ENCODE data around the gene TAL2. TPM values are rescaled to one million over a fixed set of nuclear protein-coding genes. Genes with fewer than 3 reads are reported as not detected.
A peak's percentile ranks its signal among the peaks of the same experiment; 100 is the strongest.
"Not testable (repeated sequence)": the region's sequence is repeated elsewhere in the genome, so short reads cannot be mapped to it uniquely, and the experiment has no call there.

The TAL2 gene
- polyA plus RNA-seq, 1 donor, result 0.58 TPM

DNA sequence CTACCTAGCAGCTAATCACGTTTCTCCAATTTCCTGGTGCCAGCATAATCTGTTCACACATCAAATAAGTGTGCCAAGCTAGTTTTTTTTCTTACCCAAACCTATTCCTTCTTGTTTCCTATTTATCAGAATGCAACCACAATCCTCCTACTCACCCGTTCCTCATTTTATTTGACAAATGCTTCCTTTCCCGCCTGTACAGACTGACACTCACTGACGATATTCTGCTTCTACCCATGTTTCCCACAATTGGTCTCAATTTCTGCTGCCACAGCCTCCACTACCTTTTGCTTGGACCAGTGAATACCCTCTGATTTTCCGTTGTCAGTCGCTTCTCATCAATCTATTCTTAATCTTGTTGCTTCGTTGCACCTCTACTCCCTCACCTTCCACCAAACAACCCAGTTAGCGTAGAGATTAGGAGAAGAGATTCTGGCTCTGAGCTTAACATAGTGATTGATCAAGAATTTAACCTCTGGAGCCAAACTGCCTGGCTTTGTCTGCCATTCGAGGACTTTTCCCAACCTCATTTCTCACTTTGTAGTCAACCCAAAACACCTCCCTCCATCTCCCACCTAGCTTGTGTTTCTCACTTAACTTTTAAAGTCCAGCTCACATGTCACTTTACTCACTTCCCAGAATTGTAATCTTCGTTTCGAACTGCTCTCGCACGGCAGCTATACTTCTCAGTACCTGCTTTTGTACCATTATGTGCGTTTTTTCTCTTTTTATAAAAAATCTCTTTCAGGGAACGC lies 31.4 kb downstream of the TAL2 start:
- no peak overlapping the region for H3K27ac ChIP-seq (ENCODE audit: low read length)
- whole genome bisulfite sequencing (ENCODE audit: insufficient coverage, low lambda C conversion rate), result 4% methylated on average over 9 of the region's 15 CpGs
- H3K27me3 ChIP-seq (ENCODE audit: control insufficient read depth, insufficient read depth, low read length), result peaks cover 9% of the 10 kb centered on the region
- no peaks in the 10 kb centered on the region for H3K4me1 ChIP-seq (ENCODE audit: control insufficient read depth, insufficient read depth, low read length)
- peak; percentile 16 to 24 for DNase-seq
- no peaks in the 10 kb centered on the region for H3K36me3 ChIP-seq (ENCODE audit: control insufficient read depth, insufficient read depth, low read length)
- peak overlapping the region; percentile 53 for H3K4me3 ChIP-seq (ENCODE audit: low read length)
- H3K9me3 ChIP-seq (ENCODE audit: control insufficient read depth, low read depth, low read length), result no peaks in the 10 kb centered on the region

DNA sequence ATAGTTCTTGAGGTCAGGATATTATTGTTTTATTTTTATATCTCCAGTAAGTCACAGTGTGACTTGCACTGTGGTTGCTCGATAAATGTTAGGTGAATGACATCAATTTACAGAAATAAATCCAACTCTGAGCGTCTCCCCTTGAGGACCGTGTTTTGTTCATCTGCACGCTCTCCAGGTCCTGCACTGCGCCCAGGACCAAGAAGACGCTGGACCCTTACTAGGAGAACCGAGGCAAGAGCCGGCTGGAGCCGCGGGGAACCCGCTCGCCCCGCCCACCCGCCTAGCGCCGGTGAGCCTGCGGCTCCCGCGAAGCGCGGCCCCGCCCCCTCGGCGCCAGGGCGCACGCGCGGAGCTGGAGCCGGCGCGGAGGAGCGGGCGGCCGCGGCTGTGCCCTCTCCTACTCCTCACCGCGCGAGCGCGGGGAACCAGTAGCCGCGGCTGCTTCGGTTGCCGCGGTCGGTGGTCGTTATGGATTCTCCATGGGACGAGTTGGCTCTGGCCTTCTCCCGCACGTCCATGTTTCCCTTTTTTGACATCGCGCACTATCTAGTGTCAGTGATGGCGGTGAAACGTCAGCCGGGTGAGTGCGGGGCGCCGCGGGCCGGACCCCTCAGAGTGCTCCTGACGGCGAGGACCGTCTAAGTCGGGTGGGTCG lies 32.1 kb downstream of the TAL2 start, which contains the start of gene TMEM38B:
TMEM38B (plus strand) TSS at position 352 of the 658 bp plus-strand sequence; CDS start at position 472, 120 bp downstream.
- H3K4me1 ChIP-seq (ENCODE audit: control insufficient read depth, insufficient read depth, low read length), result no peaks in the 10 kb centered on the region
- WGBS (ENCODE audit: insufficient coverage, low lambda C conversion rate), result no CpG with 5 or more reads among the region's 65 CpGs
- peak within 1 kb of the TSS; percentile 84 for H3K4me3 ChIP-seq (ENCODE audit: low read length)
- peak; percentile 79 to 83 for DNase-seq
- H3K36me3 ChIP-seq (ENCODE audit: control insufficient read depth, insufficient read depth, low read length), result no peaks in the 10 kb centered on the region
- H3K27me3 ChIP-seq (ENCODE audit: control insufficient read depth, insufficient read depth, low read length), result peaks cover 9% of the 10 kb centered on the region
- no peaks in the 10 kb centered on the region for H3K9me3 ChIP-seq (ENCODE audit: control insufficient read depth, low read depth, low read length)
- peak within 1 kb of the TSS; percentile 64 for H3K27ac ChIP-seq (ENCODE audit: low read length)

DNA sequence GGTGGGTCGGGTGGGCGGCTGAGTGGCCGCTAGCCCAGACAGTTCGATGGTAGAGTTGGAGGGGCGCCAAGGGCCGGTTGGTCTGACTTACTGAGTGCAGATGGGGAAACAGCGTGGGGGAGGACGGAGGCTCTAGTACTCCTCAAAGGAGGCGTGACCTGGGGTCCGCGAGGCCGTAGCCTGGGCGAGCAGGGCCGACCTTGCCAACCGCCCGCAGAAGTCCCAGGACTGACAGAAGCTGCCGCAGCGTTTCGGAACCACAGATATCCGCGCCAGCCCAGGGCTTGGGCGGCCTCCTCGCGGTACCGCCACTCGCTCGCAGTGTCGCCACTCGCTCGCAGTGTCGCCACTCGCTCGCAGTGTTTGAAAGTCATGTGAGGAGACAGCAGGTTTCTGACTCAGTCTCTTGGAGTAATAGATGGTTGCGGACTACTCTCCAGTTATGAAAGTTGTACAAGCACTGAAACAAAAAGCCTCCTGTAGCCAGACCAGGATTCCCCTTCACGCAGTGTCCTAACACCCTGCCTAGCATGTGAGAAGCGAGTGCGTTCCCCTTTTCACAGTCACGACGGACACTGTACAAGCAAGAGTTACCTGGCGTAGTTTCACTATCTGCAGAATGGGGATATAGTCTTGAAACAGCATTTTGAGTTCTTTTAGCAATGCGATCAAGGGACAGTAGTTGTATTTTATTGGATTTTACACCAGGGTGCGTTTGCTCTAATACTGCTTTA lies 32.8 kb downstream of the TAL2 start:
- H3K4me3 ChIP-seq (ENCODE audit: low read length), result peak overlapping the region; percentile 84

DNA sequence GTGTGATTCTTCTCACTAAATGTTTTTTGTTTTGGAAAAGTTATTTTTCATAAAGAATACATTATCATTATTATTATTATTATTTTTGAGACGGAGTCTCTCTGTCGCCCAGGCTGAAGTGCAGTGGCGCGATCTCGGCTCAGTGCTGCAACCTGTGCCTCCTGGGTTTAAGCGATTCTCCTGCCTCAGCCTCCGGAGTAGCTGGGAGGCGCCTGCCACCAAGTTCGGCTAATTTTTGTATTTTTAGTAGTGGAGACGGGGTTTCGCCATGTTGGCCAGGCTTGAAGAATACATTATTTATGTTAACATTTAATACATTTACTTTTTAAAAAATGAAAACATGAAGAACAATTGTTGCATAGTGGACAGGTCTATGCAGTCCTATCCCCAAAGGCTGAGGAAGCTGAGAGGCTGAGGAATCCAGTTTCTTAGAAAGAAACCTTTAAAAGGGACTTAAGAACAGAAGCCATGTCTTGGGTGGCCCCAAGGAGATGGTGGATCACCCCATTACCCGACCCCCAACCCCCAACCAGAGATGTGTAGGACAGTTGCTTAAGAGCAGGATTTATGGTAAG lies 34.0 kb downstream of the TAL2 start:
- DNase-seq, result no peak
- Histone ChIP-seq H3K27me3 (ENCODE audit: control insufficient read depth, insufficient read depth, low read length) (peaks cover 9% of the 10 kb centered on the region), H3K36me3 (ENCODE audit: control insufficient read depth, insufficient read depth, low read length) (no peaks in the 10 kb centered on the region), H3K27ac (ENCODE audit: low read length) (no peak overlapping the region), H3K4me3 (ENCODE audit: low read length) (no peak overlapping the region), H3K4me1 (ENCODE audit: control insufficient read depth, insufficient read depth, low read length) (peaks cover 9% of the 10 kb centered on the region), H3K9me3 (ENCODE audit: control insufficient read depth, low read depth, low read length) (no peaks in the 10 kb centered on the region)
- 90% methylated on average over 2 of the region's 12 CpGs for WGBS (ENCODE audit: insufficient coverage, low lambda C conversion rate)

More for the DNA sequence above, 32.8 kb downstream of the TAL2 start:
- no CpG with 5 or more reads among the region's 42 CpGs for WGBS (ENCODE audit: insufficient coverage, low lambda C conversion rate)
- peak; percentile 55 to 89 for DNase-seq
- peak overlapping the region; percentile 64 for H3K27ac ChIP-seq (ENCODE audit: low read length)
- H3K27me3 ChIP-seq (ENCODE audit: control insufficient read depth, insufficient read depth, low read length), result peaks cover 9% of the 10 kb centered on the region
- no peaks in the 10 kb centered on the region for H3K9me3 ChIP-seq (ENCODE audit: control insufficient read depth, low read depth, low read length)
- peaks cover 2% of the 10 kb centered on the region for H3K4me1 ChIP-seq (ENCODE audit: control insufficient read depth, insufficient read depth, low read length)
- H3K36me3 ChIP-seq (ENCODE audit: control insufficient read depth, insufficient read depth, low read length), result no peaks in the 10 kb centered on the region

DNA sequence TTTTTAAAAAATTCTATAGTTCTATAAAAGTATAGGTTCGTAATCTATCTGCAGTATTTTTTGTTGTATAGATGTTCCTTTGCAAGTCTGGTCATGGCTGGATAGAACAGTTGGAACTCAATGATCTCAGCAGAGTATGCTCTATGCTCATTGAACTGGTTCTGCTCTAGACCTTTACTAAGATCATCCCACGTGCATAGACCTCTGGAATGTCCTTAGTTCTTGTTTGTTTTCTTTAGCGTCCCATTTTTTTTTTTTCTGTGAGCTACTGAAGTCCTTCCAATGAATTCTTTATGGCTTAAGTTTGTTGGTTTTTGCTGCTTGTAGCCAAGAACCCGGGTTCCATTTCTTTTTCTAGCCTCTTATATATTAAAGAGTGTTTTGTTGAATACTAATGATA lies 35.6 kb downstream of the TAL2 start:
- Histone ChIP-seq H3K27me3 (ENCODE audit: control insufficient read depth, insufficient read depth, low read length) (peaks cover 6% of the 10 kb centered on the region), H3K4me1 (ENCODE audit: control insufficient read depth, insufficient read depth, low read length) (peaks cover 9% of the 10 kb centered on the region), H3K27ac (ENCODE audit: low read length) (no peak overlapping the region), H3K4me3 (ENCODE audit: low read length) (no peak overlapping the region), H3K36me3 (ENCODE audit: control insufficient read depth, insufficient read depth, low read length) (no peaks in the 10 kb centered on the region), H3K9me3 (ENCODE audit: control insufficient read depth, low read depth, low read length) (no peaks in the 10 kb centered on the region)
- peak; percentile 18 to 56 for DNase-seq
- 26% methylated on average over 3 of the region's 4 CpGs for WGBS (ENCODE audit: insufficient coverage, low lambda C conversion rate)

DNA sequence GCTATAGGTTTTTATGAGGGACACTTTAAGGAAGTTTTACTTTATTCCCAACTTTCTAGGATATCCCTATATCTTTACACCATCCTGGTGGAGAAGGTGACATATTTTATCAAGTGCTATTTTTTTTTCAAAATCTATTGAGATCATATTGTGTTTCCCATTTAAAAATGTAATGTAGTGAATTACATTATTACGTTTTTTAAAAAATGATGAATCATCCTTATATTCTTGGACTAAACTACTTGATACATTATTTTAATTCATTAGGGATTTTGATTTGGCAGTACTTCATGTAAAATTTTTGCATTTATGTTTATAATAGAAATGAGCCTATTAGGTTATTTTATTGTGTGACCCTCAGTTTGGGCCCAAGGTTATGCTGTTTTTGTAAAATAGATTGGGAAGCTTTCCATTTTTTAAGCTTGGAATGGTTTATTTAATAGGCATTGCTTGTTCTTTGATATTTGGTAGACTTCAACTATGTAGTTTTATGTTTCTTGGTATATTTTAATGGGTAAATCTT lies 36.2 kb downstream of the TAL2 start:
- peaks cover 9% of the 10 kb centered on the region for H3K4me1 ChIP-seq (ENCODE audit: control insufficient read depth, insufficient read depth, low read length)
- H3K4me3 ChIP-seq (ENCODE audit: low read length), result no peak overlapping the region
- H3K36me3 ChIP-seq (ENCODE audit: control insufficient read depth, insufficient read depth, low read length), result no peaks in the 10 kb centered on the region
- H3K27ac ChIP-seq (ENCODE audit: low read length), result no peak overlapping the region
- 100% methylated on average over 1 of the region's 1 CpG for WGBS (ENCODE audit: insufficient coverage, low lambda C conversion rate)
- H3K27me3 ChIP-seq (ENCODE audit: control insufficient read depth, insufficient read depth, low read length), result peaks cover 4% of the 10 kb centered on the region
- DNase-seq, result no peak
- H3K9me3 ChIP-seq (ENCODE audit: control insufficient read depth, low read depth, low read length), result no peaks in the 10 kb centered on the region

DNA sequence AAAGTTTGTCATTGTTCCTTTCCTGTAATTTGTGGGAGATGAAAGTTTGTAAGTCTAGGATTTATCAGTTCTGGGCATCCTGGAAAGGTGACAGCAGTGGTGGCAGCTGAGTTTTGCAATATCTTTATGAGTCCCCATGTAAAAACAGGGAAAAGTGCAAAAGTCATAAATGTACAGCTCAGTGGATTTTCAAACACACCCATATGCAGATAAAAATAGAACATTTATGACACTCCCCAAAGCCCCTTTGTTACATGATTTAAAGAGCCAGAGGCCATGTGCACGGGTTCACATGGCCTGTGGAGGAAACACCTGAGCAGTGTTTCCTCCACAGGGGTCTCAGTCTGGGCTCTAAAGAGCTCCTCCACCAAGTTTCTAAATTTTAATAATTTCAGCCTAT lies 38.4 kb downstream of the TAL2 start:
- peak; percentile 73 to 89 for DNase-seq
- H3K4me1 ChIP-seq (ENCODE audit: control insufficient read depth, insufficient read depth, low read length), result peaks cover 9% of the 10 kb centered on the region
- no peak overlapping the region for H3K4me3 ChIP-seq (ENCODE audit: low read length)
- H3K27ac ChIP-seq (ENCODE audit: low read length), result peak overlapping the region; percentile 63
- WGBS (ENCODE audit: insufficient coverage, low lambda C conversion rate), result no CpG with 5 or more reads among the region's 1 CpG
- H3K27me3 ChIP-seq (ENCODE audit: control insufficient read depth, insufficient read depth, low read length), result no peaks in the 10 kb centered on the region
- no peaks in the 10 kb centered on the region for H3K36me3 ChIP-seq (ENCODE audit: control insufficient read depth, insufficient read depth, low read length)
- H3K9me3 ChIP-seq (ENCODE audit: control insufficient read depth, low read depth, low read length), result no peaks in the 10 kb centered on the region

DNA sequence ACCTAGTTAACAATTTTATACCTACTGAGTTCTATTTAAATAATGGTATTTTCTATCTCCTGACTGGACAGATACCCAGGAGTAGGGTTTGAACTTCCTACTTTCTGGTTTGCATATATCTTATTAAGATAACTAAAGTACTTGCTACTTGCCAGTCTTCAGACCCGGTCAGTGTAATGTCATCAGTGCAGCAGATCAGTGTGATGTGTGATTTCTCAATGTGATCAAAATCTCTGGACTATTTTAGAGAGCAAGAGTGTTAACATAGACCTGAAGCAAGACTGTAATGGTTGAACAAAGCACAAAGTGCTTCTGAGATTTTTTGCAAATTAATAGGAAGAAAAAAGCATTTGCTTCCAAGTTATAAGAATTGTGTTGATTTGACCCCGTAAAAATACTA lies 38.9 kb downstream of the TAL2 start:
- no peak for DNase-seq
- Histone ChIP-seq H3K9me3 (ENCODE audit: control insufficient read depth, low read depth, low read length) (no peaks in the 10 kb centered on the region), H3K4me1 (ENCODE audit: control insufficient read depth, insufficient read depth, low read length) (peaks cover 9% of the 10 kb centered on the region), H3K27ac (ENCODE audit: low read length) (peak overlapping the region; percentile 63), H3K4me3 (ENCODE audit: low read length) (no peak overlapping the region), H3K36me3 (ENCODE audit: control insufficient read depth, insufficient read depth, low read length) (peaks cover under 1% of the 10 kb centered on the region), H3K27me3 (ENCODE audit: control insufficient read depth, insufficient read depth, low read length) (no peaks in the 10 kb centered on the region)
- WGBS (ENCODE audit: insufficient coverage, low lambda C conversion rate), result 70% methylated on average over 2 of the region's 2 CpGs

DNA sequence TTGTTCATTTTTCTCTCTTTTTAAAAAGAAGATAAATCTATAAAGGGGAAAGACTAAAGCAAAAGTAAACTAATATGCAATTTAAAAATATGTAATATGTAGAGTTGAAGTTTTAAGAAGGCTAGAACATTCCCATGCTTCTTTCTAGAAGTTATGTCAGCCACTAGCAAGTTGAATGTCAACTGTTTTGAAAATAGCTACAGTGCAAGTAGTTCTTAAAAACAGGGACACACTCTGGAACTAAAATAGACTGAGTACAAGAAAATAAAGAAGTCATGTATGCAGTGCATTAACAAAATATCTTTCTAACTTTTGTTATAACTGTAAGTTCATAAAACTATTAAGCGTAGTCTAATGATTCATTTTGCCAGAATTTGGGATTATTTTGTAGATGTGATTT lies 40.0 kb downstream of the TAL2 start:
- no peak for DNase-seq
- no peaks in the 10 kb centered on the region for H3K27me3 ChIP-seq (ENCODE audit: control insufficient read depth, insufficient read depth, low read length)
- WGBS (ENCODE audit: insufficient coverage, low lambda C conversion rate), result 100% methylated on average over 1 of the region's 1 CpG
- peaks cover 8% of the 10 kb centered on the region for H3K36me3 ChIP-seq (ENCODE audit: control insufficient read depth, insufficient read depth, low read length)
- H3K4me3 ChIP-seq (ENCODE audit: low read length), result no peak overlapping the region
- H3K9me3 ChIP-seq (ENCODE audit: control insufficient read depth, low read depth, low read length), result no peaks in the 10 kb centered on the region
- H3K27ac ChIP-seq (ENCODE audit: low read length), result no peak overlapping the region
- H3K4me1 ChIP-seq (ENCODE audit: control insufficient read depth, insufficient read depth, low read length), result peaks cover 9% of the 10 kb centered on the region

DNA sequence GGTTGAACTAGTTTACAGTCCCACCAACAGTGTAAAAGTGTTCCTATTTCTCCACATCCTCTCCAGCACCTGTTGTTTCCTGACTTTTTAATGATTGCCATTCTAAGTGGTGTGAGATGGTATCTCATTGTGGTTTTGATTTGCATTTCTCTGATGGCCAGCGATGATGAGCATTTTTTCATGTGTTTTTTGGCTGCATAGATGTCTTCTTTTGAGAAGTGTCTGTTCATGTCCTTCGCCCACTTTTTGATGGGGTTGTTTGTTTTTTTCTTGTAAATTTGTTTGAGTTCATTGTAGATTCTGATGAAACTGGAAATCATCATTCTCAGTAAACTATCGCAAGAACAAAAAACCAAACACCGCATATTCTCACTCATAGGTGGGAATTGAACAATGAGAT lies 41.4 kb downstream of the TAL2 start:
- no CpG with 5 or more reads among the region's 4 CpGs for WGBS (ENCODE audit: insufficient coverage, low lambda C conversion rate)
- not testable (repeated sequence) for H3K9me3 ChIP-seq (ENCODE audit: control insufficient read depth, low read depth, low read length); DNase-seq; H3K36me3 ChIP-seq (ENCODE audit: control insufficient read depth, insufficient read depth, low read length); H3K4me3 ChIP-seq (ENCODE audit: low read length); H3K4me1 ChIP-seq (ENCODE audit: control insufficient read depth, insufficient read depth, low read length); H3K27ac ChIP-seq (ENCODE audit: low read length); H3K27me3 ChIP-seq (ENCODE audit: control insufficient read depth, insufficient read depth, low read length)
